Measurements from ENCODE around the gene POU5F2.

Gene POU5F2

GRCh38 chr5:93741136-93741811 lies at the start of gene POU5F2:
Gene POU5F2 (minus strand): TSS chr5:93741600. CDS start chr5:93741563, 37 bp downstream.
- DNase-seq (ENCODE audit: low read depth), result no peak

DNA sequence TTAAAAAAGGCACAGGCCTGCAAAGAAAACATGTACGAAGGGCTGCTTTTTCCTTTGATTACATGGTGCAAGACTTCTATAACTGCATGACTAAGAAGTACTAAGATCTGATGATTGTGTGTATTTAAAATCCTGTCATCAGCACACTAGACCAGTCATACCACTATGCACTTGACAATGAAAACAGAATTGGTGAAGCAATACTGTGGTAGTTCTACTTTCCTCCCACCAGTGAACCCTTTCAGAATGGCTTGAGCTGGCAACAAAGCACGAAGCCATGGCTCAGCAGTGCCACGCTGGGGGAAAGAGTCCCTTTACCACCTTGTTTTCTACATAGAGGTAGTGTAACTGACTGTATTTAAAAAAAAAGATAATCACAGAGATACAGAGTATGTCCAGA lies 49.0 kb upstream of the POU5F2 start:
- no peak for DNase-seq (ENCODE audit: low read depth)

DNA sequence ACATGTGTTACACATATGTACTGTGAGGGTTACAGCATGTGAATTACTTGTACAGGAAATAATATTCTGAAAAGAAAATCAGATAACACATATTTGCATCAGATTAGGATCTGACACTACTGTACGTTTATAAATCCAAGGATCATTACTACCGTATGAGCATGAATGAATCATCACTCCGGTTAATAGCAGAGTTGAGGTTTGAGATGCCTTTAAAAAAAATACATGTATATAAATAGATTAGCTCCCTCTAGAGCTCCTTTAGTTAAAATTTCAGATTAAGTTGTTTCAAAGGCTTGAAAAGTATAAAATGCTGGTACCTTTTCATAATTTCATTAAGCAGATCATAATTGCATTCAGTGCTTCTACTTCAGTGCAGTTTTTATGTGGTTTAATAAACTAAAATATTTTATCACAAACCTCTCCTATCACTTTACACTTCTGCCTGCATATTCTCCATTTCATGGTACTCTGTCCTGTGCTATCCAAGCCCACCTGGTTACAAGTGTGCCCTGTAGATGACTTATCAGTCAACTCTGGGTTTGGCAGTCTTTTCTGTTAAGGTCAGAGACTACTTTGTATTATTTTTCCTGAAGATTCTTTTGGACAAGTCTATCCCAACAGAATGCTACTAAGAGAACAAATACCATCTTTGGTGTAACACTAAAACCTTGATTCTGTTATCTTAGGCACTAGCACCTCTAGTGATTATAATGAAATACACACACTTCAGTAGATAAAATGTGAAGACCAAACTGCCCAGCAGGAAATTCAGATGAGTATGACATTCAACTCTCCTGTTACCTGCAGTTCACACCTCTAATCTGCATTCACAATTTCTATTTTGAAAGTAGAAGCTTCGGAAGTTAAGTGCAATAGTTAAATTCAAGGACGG lies 48.0 kb upstream of the POU5F2 start:
- no peak for DNase-seq (ENCODE audit: low read depth)

DNA sequence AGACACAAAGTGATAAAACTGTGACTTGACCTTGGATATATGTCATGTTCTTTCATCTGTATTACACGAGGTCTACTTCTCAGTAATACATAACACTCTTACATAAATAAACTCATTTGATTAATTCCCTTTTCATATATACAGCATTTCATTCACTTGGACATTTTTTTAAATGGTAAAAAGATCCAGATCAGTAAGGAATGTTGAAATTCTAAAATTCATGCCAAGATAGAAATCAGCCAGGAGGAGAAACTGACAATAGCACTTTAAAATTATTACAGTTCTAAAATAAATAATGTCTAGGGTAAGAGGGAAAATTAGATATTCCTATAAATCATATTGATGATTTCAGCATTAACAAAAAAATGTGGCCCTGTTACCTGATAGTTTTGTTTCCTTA lies 46.2 kb upstream of the POU5F2 start:
- no peak for DNase-seq (ENCODE audit: low read depth)

DNA sequence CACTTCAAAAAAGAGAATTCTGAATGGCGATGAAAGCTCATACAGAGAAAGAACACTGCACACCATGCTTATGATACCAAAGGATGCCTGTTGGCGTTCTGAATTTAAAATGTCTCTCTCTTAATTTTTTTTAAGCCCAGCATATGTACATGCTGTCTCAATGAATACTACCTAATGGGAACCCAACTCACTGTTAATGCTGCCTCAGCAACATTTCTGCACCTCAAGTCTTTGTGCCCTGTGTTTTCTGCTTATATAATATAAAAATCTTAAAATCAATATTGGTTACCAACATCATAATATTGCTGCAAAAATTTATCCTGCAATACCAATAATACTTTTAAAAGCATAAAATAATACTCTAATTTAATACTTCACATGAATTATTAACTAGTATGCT lies 44.1 kb upstream of the POU5F2 start:
- no peak for DNase-seq (ENCODE audit: low read depth)

DNA sequence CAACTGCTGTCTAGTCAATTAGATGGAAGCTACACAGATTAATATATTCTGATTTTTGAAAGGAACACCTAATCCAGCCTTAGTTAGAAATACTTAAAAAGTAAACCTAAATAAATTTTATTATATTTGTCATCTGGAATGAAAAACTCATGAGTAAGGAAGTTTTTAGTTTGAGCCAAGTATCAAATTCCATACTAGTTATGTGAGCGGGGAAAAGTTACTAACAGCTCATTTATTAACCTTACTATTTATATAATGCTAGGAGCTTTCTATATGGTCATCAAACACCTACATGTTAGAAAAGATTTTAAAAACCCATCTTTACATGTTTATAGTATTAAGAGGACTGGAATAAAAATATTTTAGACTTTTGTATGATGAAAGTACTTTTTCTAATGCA lies 41.6 kb upstream of the POU5F2 start:
- DNase-seq (ENCODE audit: low read depth), result no peak

GRCh38 chr5:93777620-93778019 lies 36.2 kb upstream of the POU5F2 start:
- DNase-seq (ENCODE audit: low read depth), result no peak

DNA sequence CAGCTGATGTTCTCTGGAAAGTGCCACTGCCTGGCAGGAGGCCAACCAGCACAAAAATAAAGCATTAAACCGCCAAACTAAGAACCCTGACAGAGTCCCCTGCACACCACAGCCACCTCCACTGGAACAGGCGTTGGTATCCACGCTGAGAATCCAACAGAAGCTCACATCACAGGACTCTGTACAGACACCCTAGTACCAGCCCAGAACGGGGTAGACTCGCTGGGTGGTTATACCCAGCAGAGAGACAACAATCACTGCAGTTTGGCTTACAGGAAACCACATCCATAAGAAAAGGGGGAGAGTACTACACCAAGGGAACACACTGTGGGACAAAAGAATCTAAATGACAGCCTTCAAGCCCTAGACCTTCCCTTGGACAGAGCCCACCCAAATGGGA lies 15.0 kb upstream of the POU5F2 start:
- no peak for DNase-seq (ENCODE audit: low read depth)

- DNase-seq (ENCODE audit: low read depth), result no peak
Observed at GRCh38 chr5:93755716-93756115, 14.3 kb upstream of the POU5F2 start.

- no peak for DNase-seq (ENCODE audit: low read depth)
Observed at GRCh38 chr5:93748875-93749397, 7.5 kb upstream of the POU5F2 start.

GRCh38 chr5:93746406-93747056 lies 5.1 kb upstream of the POU5F2 start:
- DNase-seq (ENCODE audit: low read depth), result no peak

- DNase-seq (ENCODE audit: low read depth), result no peak
Observed at GRCh38 chr5:93736284-93736683, 5.1 kb downstream of the POU5F2 start.

DNA sequence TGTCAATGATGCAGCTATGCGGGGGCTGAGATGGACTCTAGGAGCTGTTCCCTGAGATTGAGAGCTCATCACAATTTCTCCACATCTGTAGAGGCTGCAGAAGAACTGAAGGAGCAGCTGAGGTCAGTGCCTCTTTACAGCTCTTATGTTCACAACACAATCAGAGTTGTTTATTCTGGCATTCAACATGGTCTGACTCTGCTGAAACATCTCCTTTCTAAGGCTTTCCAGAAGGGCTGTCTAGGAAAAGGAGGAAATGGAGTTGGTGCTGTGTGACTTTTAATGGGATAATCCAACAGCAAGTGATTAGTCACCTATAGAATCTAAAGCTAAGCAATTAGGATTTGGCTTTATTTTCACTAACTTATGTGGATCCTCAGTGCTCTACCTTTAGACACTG lies 6.0 kb downstream of the POU5F2 start:
- no peak for DNase-seq (ENCODE audit: low read depth)

DNA sequence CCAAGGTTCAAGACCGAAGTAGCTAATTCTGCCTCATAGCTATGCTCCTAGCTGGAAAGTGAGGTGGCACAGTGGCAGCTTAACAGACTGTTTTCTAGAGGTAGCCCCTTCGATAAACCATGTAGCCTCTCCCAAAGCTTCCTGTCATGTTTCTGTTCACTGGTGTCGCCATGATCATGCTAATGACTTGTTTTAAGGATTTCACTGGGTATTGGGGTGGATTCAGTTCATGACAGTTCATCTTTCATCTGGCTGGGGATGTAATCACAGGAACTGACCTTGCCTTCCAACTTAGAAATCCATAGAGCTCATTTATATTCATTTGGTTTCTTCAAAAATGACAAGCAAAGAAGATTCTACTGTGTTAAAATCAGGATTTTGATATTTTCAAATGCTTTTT lies 9.4 kb downstream of the POU5F2 start:
- no peak for DNase-seq (ENCODE audit: low read depth)

DNA sequence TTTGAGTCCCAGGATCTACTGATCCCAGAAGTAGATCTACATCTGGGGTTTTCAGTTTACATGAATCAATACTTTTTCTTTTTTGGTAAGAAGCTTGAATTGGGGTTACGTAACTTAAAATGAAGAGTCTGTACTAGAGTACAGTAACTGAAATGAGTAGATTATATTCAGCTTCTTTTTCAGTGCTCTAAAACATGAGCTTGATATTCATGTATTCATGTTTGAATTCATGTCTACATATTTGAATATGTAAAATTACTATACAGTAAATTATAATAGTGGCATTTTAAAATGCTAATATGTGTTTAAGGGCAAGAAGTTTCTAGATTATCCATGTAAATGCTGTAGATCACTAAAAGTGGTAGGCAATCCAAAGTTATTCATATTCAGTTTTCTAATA lies 14.8 kb downstream of the POU5F2 start:
- DNase-seq (ENCODE audit: low read depth), result no peak

DNA sequence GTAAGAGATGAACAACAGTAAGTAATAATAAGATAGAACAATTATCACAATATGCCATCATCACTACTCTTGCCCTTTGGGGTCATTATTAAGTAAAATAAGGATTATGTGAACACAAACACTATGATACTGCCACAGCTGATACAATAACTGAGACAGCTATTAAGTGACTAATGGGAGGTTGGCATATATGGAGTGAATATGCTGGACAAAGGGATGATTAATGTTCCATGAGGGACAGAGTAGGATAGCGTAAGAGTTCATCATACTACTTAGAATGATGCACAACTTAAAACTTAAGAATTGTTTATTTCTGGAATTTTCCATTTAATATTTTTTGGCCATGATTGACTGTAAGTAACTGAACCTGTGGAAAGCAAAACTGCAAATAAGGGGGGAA lies 16.6 kb downstream of the POU5F2 start:
- no peak for DNase-seq (ENCODE audit: low read depth)

DNA sequence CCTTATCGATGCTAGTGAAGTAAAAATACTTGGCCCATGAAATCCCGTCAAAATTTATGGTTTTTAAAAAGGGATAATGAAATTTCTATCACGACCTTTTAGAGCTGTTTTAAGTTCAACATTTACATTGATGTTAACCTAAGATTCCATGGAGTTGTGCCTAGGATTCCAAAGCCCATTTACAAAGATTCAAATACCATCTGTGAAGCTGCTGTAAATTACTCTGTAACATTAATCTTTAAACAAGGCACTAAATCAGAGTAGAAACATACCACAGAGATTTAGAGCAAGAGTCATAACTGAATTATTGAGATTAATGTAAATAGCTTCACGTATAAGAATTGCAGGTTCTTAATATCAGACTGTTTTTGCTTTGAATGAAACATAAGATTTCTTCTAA lies 17.7 kb downstream of the POU5F2 start:
- no peak for DNase-seq (ENCODE audit: low read depth)

DNA sequence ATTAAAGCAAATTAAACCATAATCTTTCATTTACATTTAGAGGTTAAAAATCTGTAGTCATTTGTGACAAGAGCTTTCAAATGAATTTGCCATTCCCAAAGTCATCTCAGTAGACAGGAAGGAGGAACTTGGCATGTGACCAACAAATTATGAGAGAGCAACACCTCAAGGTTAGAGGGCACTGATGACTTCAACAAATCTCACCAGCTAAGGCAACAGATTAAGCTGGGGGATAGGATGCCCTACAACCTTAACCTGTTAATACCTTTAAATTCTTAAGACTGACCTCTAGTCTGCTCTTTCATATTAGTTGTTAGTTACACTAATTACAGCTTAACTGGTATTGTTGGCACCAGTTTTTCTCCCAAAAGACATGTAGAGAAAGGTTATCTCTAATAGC lies 18.4 kb downstream of the POU5F2 start:
- DNase-seq (ENCODE audit: low read depth), result no peak

GRCh38 chr5:93722588-93722987 lies 18.8 kb downstream of the POU5F2 start:
- DNase-seq (ENCODE audit: low read depth), result no peak

DNA sequence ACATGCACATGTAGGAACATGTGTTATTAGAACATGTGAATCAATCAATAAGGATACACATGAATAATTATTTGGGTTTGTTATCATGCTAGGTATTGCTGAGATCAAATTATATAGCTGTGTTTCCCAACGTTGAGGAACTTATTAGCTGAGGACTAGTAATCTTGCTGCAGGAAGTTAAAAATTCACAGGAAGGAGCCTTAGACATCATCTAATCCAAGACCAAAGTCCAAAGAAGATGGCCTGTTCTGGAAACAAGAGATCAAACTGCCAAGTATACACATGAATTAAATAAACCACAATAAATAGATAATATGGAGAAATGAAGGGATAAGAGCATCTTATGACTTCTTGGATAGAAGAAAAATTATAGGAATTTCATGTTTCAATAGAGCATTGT lies 19.9 kb downstream of the POU5F2 start:
- no peak for DNase-seq (ENCODE audit: low read depth)

- DNase-seq (ENCODE audit: low read depth), result no peak
Observed at GRCh38 chr5:93721071-93721470, 20.3 kb downstream of the POU5F2 start.

GRCh38 chr5:93717162-93717561 lies 24.2 kb downstream of the POU5F2 start:
- no peak for DNase-seq (ENCODE audit: low read depth)

- DNase-seq (ENCODE audit: low read depth), result no peak
Observed at GRCh38 chr5:93716453-93716852, 24.9 kb downstream of the POU5F2 start.
